Measurements from ENCODE around the gene CNTN5. TPM values are rescaled to one million over a fixed set of nuclear protein-coding genes. Genes with fewer than 3 reads are reported as not detected.

CNTN5 gene
- total RNA-seq, 4 donors from 2014 or later: not detected

DNA sequence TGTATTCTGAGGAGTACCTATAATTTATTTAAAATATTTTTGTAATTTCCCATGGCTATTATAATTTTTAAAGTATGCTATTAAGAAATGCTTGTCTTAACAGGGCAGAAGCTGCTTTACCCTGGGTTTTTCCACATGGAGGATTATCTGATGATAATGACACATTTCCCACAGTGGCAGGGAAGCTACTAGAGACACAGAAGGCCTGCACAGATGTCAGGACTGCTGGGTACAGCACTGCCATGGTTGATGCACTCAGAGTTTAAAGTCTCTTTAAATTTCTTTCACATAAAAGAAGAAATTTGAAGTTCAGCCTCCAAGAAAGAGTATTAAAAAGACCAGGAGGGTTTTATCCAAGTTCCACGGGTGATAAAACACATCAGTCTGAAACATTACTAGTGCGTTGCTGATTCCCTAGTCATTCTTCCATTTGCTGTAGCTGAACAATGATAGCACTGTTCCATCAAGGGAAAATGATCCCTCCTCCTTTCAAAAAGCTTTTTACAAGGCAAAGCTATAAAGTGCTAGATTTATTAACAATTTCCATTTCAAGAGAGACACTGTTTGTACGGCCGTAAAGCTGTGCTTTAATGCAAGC is 363.0 kb downstream of the CNTN5 start:
- no peak for TF ChIP-seq POLR2A (IDR thresholded peaks at IDR 0.05)
- TF ChIP-seq, protein P1, sequence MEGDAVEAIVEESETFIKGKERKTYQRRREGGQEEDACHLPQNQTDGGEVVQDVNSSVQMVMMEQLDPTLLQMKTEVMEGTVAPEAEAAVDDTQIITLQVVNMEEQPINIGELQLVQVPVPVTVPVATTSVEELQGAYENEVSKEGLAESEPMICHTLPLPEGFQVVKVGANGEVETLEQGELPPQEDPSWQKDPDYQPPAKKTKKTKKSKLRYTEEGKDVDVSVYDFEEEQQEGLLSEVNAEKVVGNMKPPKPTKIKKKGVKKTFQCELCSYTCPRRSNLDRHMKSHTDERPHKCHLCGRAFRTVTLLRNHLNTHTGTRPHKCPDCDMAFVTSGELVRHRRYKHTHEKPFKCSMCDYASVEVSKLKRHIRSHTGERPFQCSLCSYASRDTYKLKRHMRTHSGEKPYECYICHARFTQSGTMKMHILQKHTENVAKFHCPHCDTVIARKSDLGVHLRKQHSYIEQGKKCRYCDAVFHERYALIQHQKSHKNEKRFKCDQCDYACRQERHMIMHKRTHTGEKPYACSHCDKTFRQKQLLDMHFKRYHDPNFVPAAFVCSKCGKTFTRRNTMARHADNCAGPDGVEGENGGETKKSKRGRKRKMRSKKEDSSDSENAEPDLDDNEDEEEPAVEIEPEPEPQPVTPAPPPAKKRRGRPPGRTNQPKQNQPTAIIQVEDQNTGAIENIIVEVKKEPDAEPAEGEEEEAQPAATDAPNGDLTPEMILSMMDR (IDR thresholded peaks at IDR 0.05): no peak
- 81 to 85% methylated on average over 4 of the region's 4 CpGs for WGBS, 2 donors
- DNase-seq (ENCODE audit: low spot score in 2 of 2): no peak

DNA sequence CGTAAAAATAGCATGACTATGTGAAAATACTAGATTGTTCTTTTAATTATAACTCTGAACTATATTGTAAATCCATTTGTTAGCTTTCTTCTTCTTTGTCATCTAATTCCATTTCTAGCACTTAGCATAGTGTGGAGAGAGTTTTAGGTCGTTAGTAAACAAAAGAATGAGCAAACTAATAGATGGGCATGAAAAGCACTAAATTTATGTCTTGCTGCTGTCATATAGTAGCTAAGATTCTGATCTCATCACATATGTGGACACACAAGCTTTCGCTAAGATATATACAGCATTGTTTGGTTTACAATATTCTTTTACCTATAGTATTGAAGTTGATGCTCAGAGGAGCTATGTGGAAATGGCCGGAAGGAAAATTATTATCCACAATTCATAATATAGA is 370.5 kb downstream of the CNTN5 start:
- no peak for DNase-seq (ENCODE audit: low spot score in 2 of 2)
- 72% methylated on average over 4 of the region's 4 CpGs for WGBS, 2 donors
- intact Hi-C loops (cut with DNase I; ENCODE audit: low total_unique reads): no loop called here
- H3K4me3 ChIP-seq (ENCODE audit: low read depth, poor library complexity, severe bottlenecking): no peak overlapping the region
- TF ChIP-seq, protein P1 (IDR thresholded peaks at IDR 0.05): no peak
- TF ChIP-seq POLR2A (IDR thresholded peaks at IDR 0.05): no peak

More for the DNA sequence above, 363.0 kb downstream of the CNTN5 start:
- intact Hi-C loops (cut with DNase I; ENCODE audit: low total_unique reads): no loop called here
- no peak overlapping the region for H3K4me3 ChIP-seq (ENCODE audit: low read depth, poor library complexity, severe bottlenecking)

DNA sequence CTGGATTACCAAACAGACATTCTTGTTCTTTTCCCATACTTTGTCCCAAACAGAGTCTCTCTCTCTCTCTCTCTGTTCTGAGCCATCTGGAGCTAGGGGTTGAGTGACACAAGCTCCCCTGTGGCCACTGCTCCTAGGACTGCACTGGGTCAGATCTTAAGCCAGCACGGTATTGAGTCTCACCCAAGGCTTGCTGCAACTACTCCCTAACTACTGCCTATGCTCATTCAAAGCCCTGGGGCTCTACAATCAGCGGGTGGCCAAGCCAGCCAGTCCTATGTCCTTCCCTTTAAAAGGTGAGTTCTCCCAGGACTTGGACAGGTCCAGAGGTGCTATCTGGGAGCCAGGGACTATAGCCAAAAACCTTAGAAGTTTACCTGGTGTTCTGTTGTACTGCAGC is 385.6 kb downstream of the CNTN5 start:
- intact Hi-C loops (cut with DNase I; ENCODE audit: low total_unique reads): no loop called here
- WGBS, 2 donors: 63 to 65% methylated on average over 2 of the region's 2 CpGs

DNA sequence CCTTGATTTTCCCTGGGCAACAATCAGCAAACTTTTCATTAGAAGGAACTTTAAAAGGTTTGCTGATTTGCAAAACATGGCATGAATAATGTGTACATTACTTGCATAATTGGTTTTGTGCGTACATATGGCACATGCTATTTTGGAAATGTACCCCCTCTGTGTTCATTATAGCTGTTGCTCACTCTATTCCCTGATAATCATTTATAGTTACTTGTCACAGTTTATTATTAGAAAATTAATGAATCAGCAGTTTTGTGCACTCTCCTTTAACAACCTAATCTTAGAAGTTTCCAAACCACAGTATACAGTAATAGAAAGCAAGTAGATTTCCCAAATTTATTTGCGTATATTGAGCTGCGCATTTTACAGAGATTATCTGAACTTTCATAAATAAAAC is 389.9 kb downstream of the CNTN5 start:
- intact Hi-C loops (cut with DNase I; ENCODE audit: low total_unique reads): no loop called here
- TF ChIP-seq POLR2A (IDR thresholded peaks at IDR 0.05): no peak
- TF ChIP-seq, protein P1 (IDR thresholded peaks at IDR 0.05): no peak
- H3K4me3 ChIP-seq (ENCODE audit: low read depth, poor library complexity, severe bottlenecking): no peak overlapping the region
- 81 to 92% methylated on average over 3 of the region's 3 CpGs for WGBS, 2 donors
- no peak for DNase-seq (ENCODE audit: low spot score in 2 of 2)

More for the DNA sequence above, 385.6 kb downstream of the CNTN5 start:
- TF ChIP-seq POLR2A (IDR thresholded peaks at IDR 0.05): no peak
- TF ChIP-seq, protein P1 (IDR thresholded peaks at IDR 0.05): no peak
- DNase-seq (ENCODE audit: low spot score in 2 of 2): no peak
- H3K4me3 ChIP-seq (ENCODE audit: low read depth, poor library complexity, severe bottlenecking): no peak overlapping the region

DNA sequence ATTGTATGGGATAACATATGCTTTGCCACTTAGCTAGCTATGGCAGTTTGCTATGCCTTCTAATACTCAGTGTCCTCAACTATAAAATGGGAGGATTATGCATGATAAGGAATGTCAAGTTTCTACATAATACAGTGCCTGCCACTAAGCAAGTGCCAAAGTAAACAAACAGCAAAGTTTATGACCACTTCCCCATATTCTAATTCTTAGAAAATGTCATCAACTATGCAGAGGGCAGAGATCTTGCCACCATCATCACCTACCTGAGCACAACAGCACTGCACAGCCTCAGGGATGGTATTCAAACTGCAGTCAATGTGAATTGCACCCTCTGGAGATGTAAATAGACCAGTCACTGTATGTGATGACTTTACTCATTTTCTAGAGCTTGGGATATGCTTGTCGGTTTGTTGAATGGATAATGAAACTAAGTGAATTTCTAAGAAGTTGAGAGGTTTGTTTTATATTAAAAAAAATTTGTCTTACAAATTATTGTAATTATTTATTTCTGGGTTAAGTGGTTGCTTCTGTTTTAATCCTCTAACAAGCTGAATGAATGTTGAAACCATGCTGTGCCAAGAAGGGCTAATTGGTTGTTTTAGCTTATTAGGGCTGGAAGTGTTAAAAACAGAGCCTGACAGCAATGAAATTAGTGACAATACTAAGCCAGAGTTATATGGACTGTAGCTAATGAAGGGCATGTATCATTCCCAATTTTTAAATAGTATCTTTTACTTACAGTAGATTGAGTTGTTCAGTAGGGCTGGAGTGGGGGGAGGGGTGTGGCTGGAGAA is 398.4 kb downstream of the CNTN5 start:
- DNase-seq (ENCODE audit: low spot score in 2 of 2): no peak
- intact Hi-C loops (cut with DNase I; ENCODE audit: low total_unique reads): no loop called here
- TF ChIP-seq, protein P1 (IDR thresholded peaks at IDR 0.05): no peak
- TF ChIP-seq POLR2A (IDR thresholded peaks at IDR 0.05): no peak
- no peak overlapping the region for H3K4me3 ChIP-seq (ENCODE audit: low read depth, poor library complexity, severe bottlenecking)
- WGBS, 2 donors: 32 to 36% methylated on average over 1 of the region's 1 CpG

Measured in lower leg skin (tissue), 4 donors.